ENCODE measurements around the gene RNLS.

DNA sequence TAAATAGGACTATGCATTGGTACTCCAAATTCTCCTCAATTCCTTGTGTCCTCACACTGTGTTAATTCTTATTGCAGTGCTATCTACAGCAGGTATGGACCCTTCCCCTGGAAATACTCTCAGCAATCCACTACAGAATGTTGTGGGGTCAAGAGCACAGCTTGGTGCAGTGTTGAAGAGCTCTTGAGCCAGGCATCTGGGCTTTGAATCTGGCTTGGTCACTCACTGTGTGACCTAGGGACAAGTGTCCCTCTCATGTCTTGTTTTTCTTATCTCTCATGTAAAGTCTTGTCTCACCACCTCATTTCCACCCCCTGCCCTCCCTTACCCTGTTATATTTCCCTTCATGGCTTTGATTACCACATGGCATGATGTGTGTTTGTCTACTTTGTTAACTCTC lies 159.4 kb downstream of the RNLS start:
- TF ChIP-seq CTCF (conservative IDR thresholded peaks at IDR 0.05; ENCODE audit: low read depth, low read length) (no peak), POLR2A (IDR thresholded peaks at IDR 0.05; ENCODE audit: low read depth, low read length) (no peak), RCOR1 (IDR thresholded peaks at IDR 0.05; ENCODE audit: insufficient replicate concordance, low read length) (no peak), SMC3 (IDR thresholded peaks at IDR 0.05; ENCODE audit: low read depth, low read length) (no peak), USF2 (IDR thresholded peaks at IDR 0.05; ENCODE audit: low read depth, low read length) (no peak), MAZ (IDR thresholded peaks at IDR 0.05; ENCODE audit: borderline replicate concordance, low read depth, low read length) (no peak), FOS (IDR thresholded peaks at IDR 0.05; ENCODE audit: low read depth, low read length) (no peak), RAD21 (IDR thresholded peaks at IDR 0.05; ENCODE audit: low read length) (no peak)
- TF ChIP-seq, protein P1, sequence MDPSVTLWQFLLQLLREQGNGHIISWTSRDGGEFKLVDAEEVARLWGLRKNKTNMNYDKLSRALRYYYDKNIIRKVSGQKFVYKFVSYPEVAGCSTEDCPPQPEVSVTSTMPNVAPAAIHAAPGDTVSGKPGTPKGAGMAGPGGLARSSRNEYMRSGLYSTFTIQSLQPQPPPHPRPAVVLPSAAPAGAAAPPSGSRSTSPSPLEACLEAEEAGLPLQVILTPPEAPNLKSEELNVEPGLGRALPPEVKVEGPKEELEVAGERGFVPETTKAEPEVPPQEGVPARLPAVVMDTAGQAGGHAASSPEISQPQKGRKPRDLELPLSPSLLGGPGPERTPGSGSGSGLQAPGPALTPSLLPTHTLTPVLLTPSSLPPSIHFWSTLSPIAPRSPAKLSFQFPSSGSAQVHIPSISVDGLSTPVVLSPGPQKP (IDR thresholded peaks at IDR 0.05; ENCODE audit: borderline replicate concordance, low read depth, low read length), result no peak

All from IMR-90 (cell line).